Thymus (tissue), 11 donors: ENCODE measurements around the gene C5orf22. TPM values are rescaled to one million over a fixed set of nuclear protein-coding genes. Genes with fewer than 3 reads are reported as not detected.

Experiments used
- DNase-seq, 9 donors: peaks; one replicate each; pipeline ENCODE4 v3.0.0-alpha.2; 2013; ENCODE audit warnings: low spot score in 9 of 9, low read depth in 6 of 9, missing footprints in 1 of 9
- H3K27ac ChIP-seq, 2 donors: one replicate each; pipeline ENCODE4 v1.5.1; 2013; ENCODE audit warnings: control low read depth in 1 of 2, low read depth in 1 of 2, low read length in 1 of 2, mild to moderate bottlenecking in 1 of 2, moderate library complexity in 1 of 2
- H3K27me3 ChIP-seq, 2 donors: one replicate each; pipeline ENCODE4 v1.5.1; 2013; ENCODE audit warnings: low read length in 1 of 2; ENCODE audit not compliant: control insufficient read depth in 2 of 2, insufficient read depth in 1 of 2
- H3K36me3 ChIP-seq, 2 donors: one replicate each; pipeline ENCODE4 v1.5.1; 2013; ENCODE audit warnings: low read length in 1 of 2, mild to moderate bottlenecking in 1 of 2, moderate library complexity in 1 of 2; ENCODE audit not compliant: control insufficient read depth in 2 of 2, insufficient read depth in 2 of 2
- H3K4me1 ChIP-seq, 2 donors: one replicate each; pipeline ENCODE4 v1.5.1; 2013; ENCODE audit warnings: low read length in 2 of 2; ENCODE audit not compliant: control insufficient read depth in 2 of 2, insufficient read depth in 2 of 2
- H3K4me3 ChIP-seq, 2 donors: one replicate each; pipeline ENCODE4 v1.5.1; 2013; ENCODE audit warnings: low read length in 2 of 2, control low read depth in 1 of 2, mild to moderate bottlenecking in 1 of 2
- H3K9me3 ChIP-seq, 2 donors: one replicate each; pipeline ENCODE4 v1.5.1; 2013; ENCODE audit warnings: low read length in 1 of 2, mild to moderate bottlenecking in 1 of 2; ENCODE audit not compliant: control insufficient read depth in 2 of 2, insufficient read depth in 1 of 2
- WGBS: extraction: QIAGEN DNeasy Blood & Tissue Kit; methylation state at CpG from one replicate; pipeline ENCODE4 v1.1.7; 2013; 5-methylcytosine and 5-hydroxymethylcytosine counted together
- polyA plus RNA-seq: library from polyadenylated mRNA; stranded (reverse); fragments of 200-250 nt; gene quantifications from one replicate; pipeline ENCODE4 v1.2.3, GENCODE V29; 2013
- total RNA-seq: library from RNA; stranded (reverse); fragments of 120-200 nt; gene quantifications from one replicate; pipeline ENCODE4 v1.2.4, GENCODE V29; 2013
- donor health status: healthy.

Gene C5orf22
- total and polyA plus RNA-seq, 2 donors: 13.9 to 16.6 TPM

- no peak overlapping the region for H3K4me3 ChIP-seq
- H3K27me3 ChIP-seq: no peaks in the 10 kb centered on the region
- H3K36me3 ChIP-seq: no peaks in the 10 kb centered on the region
- no peak for DNase-seq
- no peaks in the 10 kb centered on the region for H3K9me3 ChIP-seq
- H3K4me1 ChIP-seq: no peaks in the 10 kb centered on the region
- WGBS: 98% methylated on average over 2 of the region's 2 CpGs
- no peak overlapping the region for H3K27ac ChIP-seq
Observed at GRCh38 chr5:31604644-31605043, 72.5 kb downstream of the C5orf22 start.

Other genes with a start within 250 kb of the C5orf22 start
- 34.4 TPM for gene DROSHA, start 208 bp upstream of the C5orf22 start, total RNA-seq
- 138 TPM for gene DROSHA, start 208 bp upstream of the C5orf22 start, polyA plus RNA-seq
- 4.4 TPM for gene PDZD2, start 106.8 kb downstream of the C5orf22 start, total RNA-seq
- 6.8 TPM for gene PDZD2, start 106.8 kb downstream of the C5orf22 start, polyA plus RNA-seq